GM12874 (cell line): Measurements from ENCODE around the gene PRIM2.

Source experiments
- CTCF ChIP-seq: IDR thresholded peaks from 2 replicates; pipeline ENCODE4 v1.5.1; 2011; ENCODE audit warnings: low read depth, mild to moderate bottlenecking, control low read depth, low read length, moderate library complexity; ENCODE audit not compliant: insufficient read depth

Gene PRIM2

GRCh38 chr6:57313711-57314471 is 3.5 kb upstream of the PRIM2 start:
- no peak for TF ChIP-seq CTCF

GRCh38 chr6:57315111-57315510 is 2.3 kb upstream of the PRIM2 start:
- no peak for TF ChIP-seq CTCF

GRCh38 chr6:57315851-57316250 is 1.6 kb upstream of the PRIM2 start:
- no peak for TF ChIP-seq CTCF

- TF ChIP-seq CTCF, result peak; percentile 72
Observed at GRCh38 chr6:57316581-57317059, 810 bp upstream of the PRIM2 start.

GRCh38 chr6:57324538-57324937 is 7.1 kb downstream of the PRIM2 start:
- TF ChIP-seq CTCF, result no peak

GRCh38 chr6:57327311-57327710 is 9.9 kb downstream of the PRIM2 start:
- no peak for TF ChIP-seq CTCF

GRCh38 chr6:57328074-57328473 is 10.6 kb downstream of the PRIM2 start:
- no peak for TF ChIP-seq CTCF
